Measurements from ENCODE around the gene R3HDML.

DNA sequence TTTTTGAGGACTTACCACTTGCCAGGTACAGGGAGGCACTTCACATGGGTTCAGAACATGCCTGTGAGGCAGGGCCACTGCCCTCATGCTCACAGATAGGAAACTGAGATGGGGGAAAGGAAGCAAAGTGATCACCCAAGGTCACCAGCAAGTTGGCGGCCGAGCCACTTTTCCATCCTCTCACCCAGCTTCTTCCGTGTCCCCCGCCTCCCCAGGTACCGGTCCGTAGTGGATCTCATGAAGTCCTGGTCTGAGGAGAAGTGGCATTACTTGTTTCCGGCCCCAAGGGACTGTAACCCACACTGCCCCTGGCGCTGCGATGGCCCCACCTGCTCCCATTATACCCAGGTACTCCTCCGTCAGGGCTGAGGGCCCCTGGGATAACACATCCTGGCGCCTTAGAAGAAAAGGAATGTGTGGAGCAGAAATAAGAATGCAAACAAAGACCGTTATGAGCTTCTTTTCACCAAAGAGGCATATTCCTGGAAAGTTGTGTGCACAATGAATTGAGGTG lies 6.4 kb downstream of the R3HDML start:
- TF ChIP-seq CTCF (IDR thresholded peaks at IDR 0.05) (no peak), POLR2A (IDR thresholded peaks at IDR 0.05) (no peak)
